SU-DHL-6 (cell line): Measurements from ENCODE around the gene RBM33.

Experiments used
- H2AFZ ChIP-seq: fragments of 200-600 bp; sonication (generic); 2 replicates; pipeline ENCODE4 v1.6.1; 2014; ENCODE audit warnings: low read depth, mild to moderate bottlenecking, moderate library complexity, mixed read lengths, antibody characterized with exemption, low read length; ENCODE audit not compliant: severe bottlenecking
- H3F3A ChIP-seq: fragments of 200-600 bp; shearing (Covaris generic); 2 replicates; pipeline ENCODE4 v1.6.0; 2016; ENCODE audit warnings: antibody characterized with exemption, mild to moderate bottlenecking; ENCODE audit not compliant: insufficient read depth
- H3K27ac ChIP-seq: fragments of 200-600 bp; sonication (generic); 2 replicates; pipeline ENCODE4 v1.5.1; 2016; ENCODE audit warnings: low read depth, mild to moderate bottlenecking, low read length, moderate library complexity, mixed read lengths
- H3K27me3 ChIP-seq: fragments of 200-600 bp; sonication (generic), shearing (Covaris generic); 2 replicates; pipeline ENCODE4 v1.6.0; 2014; ENCODE audit warnings: mild to moderate bottlenecking, low read length
- H3K36me3 ChIP-seq: fragments of 200-600 bp; sonication (generic); 2 replicates; pipeline ENCODE4 v1.6.1; 2014; ENCODE audit warnings: mild to moderate bottlenecking, low read length, mixed read lengths
- H3K4me2 ChIP-seq: fragments of 300-600, 200-600 bp; shearing (Covaris generic), sonication (generic); 2 replicates; pipeline ENCODE4 v1.6.0; 2014; ENCODE audit warnings: low read length, low read depth, mild to moderate bottlenecking; ENCODE audit not compliant: poor library complexity, severe bottlenecking
- H3K4me3 ChIP-seq: fragments of 200-600 bp; sonication (generic); 2 replicates; pipeline ENCODE4 v1.5.1; 2014; ENCODE audit warnings: antibody characterized with exemption, low read length, mild to moderate bottlenecking, mixed read lengths; ENCODE audit not compliant: insufficient read depth, poor library complexity, severe bottlenecking
- H3K79me2 ChIP-seq: fragments of 200-600 bp; sonication (generic); 2 replicates; pipeline ENCODE4 v1.6.1; 2014; ENCODE audit warnings: mild to moderate bottlenecking, low read length, moderate library complexity; ENCODE audit not compliant: insufficient read depth
- H3K9ac ChIP-seq: fragments of 200-600 bp; sonication (generic); 2 replicates; pipeline ENCODE4 v1.7.0; 2014; ENCODE audit warnings: mild to moderate bottlenecking, low read length
- H3K9me2 ChIP-seq: fragments of 200-600 bp; sonication (generic); replicated peaks from 2 replicates; pipeline ENCODE4 v1.6.1; 2014; ENCODE audit warnings: low read length; ENCODE audit not compliant: insufficient read depth
- H3K9me3 ChIP-seq: fragments of 200-600 bp; sonication (generic); 2 replicates; pipeline ENCODE4 v1.6.1; 2014; ENCODE audit warnings: low read length, mixed read lengths; ENCODE audit not compliant: insufficient read depth
- H4K20me1 ChIP-seq: fragments of 200-600 bp; sonication (generic); 2 replicates; pipeline ENCODE4 v1.6.1; 2014; ENCODE audit warnings: low read depth, mild to moderate bottlenecking, antibody characterized with exemption, low read length, moderate library complexity, mixed read lengths
- CTCF ChIP-seq: fragments of 200-600 bp; sonication (generic); IDR thresholded peaks from one replicate; pipeline ENCODE4 v1.5.1; 2017; ENCODE audit warnings: antibody characterized with exemption, mild to moderate bottlenecking, low read length, moderate library complexity; ENCODE audit not compliant: insufficient read depth, poor library complexity, severe bottlenecking
- EZH2phosphoT487 ChIP-seq: fragments of 200-600 bp; sonication (generic), shearing (Covaris generic); conservative IDR thresholded peaks from 2 replicates; pipeline ENCODE4 v1.6.1; 2018; ENCODE audit warnings: mild to moderate bottlenecking, antibody characterized with exemption, low read length, moderate library complexity, mixed read lengths

Gene RBM33

GRCh38 chr7:155637155-155637554 is 7.3 kb upstream of the RBM33 start:
- no peak overlapping the region for H3K4me3 ChIP-seq
- no peaks in the 10 kb centered on the region for H3K79me2 ChIP-seq
- H4K20me1 ChIP-seq: no peaks in the 10 kb centered on the region
- TF ChIP-seq EZH2phosphoT487: no peak
- H3K9ac ChIP-seq: no peak overlapping the region
- H3K36me3 ChIP-seq: peaks cover 26% of the 10 kb centered on the region
- H3K27me3 ChIP-seq: no peaks in the 10 kb centered on the region
- no peaks in the 10 kb centered on the region for H3K9me2 ChIP-seq
- H2AFZ ChIP-seq: no peak overlapping the region
- H3F3A ChIP-seq: no peaks in the 10 kb centered on the region
- H3K4me2 ChIP-seq: no peak overlapping the region
- H3K27ac ChIP-seq: no peak overlapping the region
- no peaks in the 10 kb centered on the region for H3K9me3 ChIP-seq

- Histone ChIP-seq H3K9me3 (no peaks in the 10 kb centered on the region), H2AFZ (no peak overlapping the region), H3K4me2 (no peak overlapping the region)
These were observed 6.1 kb upstream of the RBM33 start for GRCh38 chr7:155638366-155638765.

GRCh38 chr7:155639958-155640520 is 4.4 kb upstream of the RBM33 start:
- Histone ChIP-seq H3K4me3 (no peak overlapping the region), H3F3A (no peaks in the 10 kb centered on the region), H3K27ac (no peak overlapping the region), H2AFZ (no peak overlapping the region), H3K9ac (no peak overlapping the region), H3K4me2 (no peak overlapping the region), H3K9me3 (no peaks in the 10 kb centered on the region), H3K9me2 (no peaks in the 10 kb centered on the region), H3K79me2 (peaks cover 12% of the 10 kb centered on the region), H4K20me1 (no peaks in the 10 kb centered on the region), H3K27me3 (no peaks in the 10 kb centered on the region), H3K36me3 (peaks cover 32% of the 10 kb centered on the region)
- TF ChIP-seq CTCF (no peak), EZH2phosphoT487 (no peak)

More at GRCh38 chr7:155638366-155638765, 6.1 kb upstream of the RBM33 start:
- H3F3A ChIP-seq: no peaks in the 10 kb centered on the region
- H3K79me2 ChIP-seq: peaks cover 1% of the 10 kb centered on the region; the same call in 1 of the 2 replicates
- H3K27ac ChIP-seq: no peak overlapping the region
- H3K27me3 ChIP-seq: no peaks in the 10 kb centered on the region
- TF ChIP-seq EZH2phosphoT487: no peak
- TF ChIP-seq CTCF: no peak
- H3K9ac ChIP-seq: no peak overlapping the region
- H3K36me3 ChIP-seq: peaks cover 32% of the 10 kb centered on the region
- no peaks in the 10 kb centered on the region for H3K9me2 ChIP-seq
- H3K4me3 ChIP-seq: no peak overlapping the region
- H4K20me1 ChIP-seq: no peaks in the 10 kb centered on the region

- no peaks in the 10 kb centered on the region for H3F3A ChIP-seq
- no peak overlapping the region for H3K4me2 ChIP-seq
- no peak overlapping the region for H3K9ac ChIP-seq
- H2AFZ ChIP-seq: no peak overlapping the region
- H3K9me2 ChIP-seq: no peaks in the 10 kb centered on the region
- no peak overlapping the region for H3K27ac ChIP-seq
- H3K36me3 ChIP-seq: peaks cover 32% of the 10 kb centered on the region
- TF ChIP-seq EZH2phosphoT487: no peak
- TF ChIP-seq CTCF: no peak
- no peaks in the 10 kb centered on the region for H3K27me3 ChIP-seq
- no peaks in the 10 kb centered on the region for H3K9me3 ChIP-seq
- no peak overlapping the region for H3K4me3 ChIP-seq
- H4K20me1 ChIP-seq: no peaks in the 10 kb centered on the region; the same call in 1 of the 2 replicates
- peaks cover 17% of the 10 kb centered on the region for H3K79me2 ChIP-seq
These were observed 3.8 kb upstream of the RBM33 start for GRCh38 chr7:155640629-155641028.
